H1 (cell line): Measurements from ENCODE around the gene CLEC7A. TPM values are rescaled to one million over a fixed set of nuclear protein-coding genes. Genes with fewer than 3 reads are reported as not detected.

Experiments
- CTCF ChIA-PET: fragments of 300-600 bp; sonication (Branson Sonifier 250); formaldehyde crosslinking; loops from one replicate; lab custom pipeline; 2021; ENCODE audit not compliant: partially characterized antibody; lab: Charles Lee
- POLR2A ChIA-PET: fragments of 300-600 bp; sonication (Branson Sonifier 250); formaldehyde crosslinking; loops from one replicate; lab custom pipeline; 2021; ENCODE audit warnings: inconsistent platforms; ENCODE audit not compliant: partially characterized antibody; lab: Charles Lee
- DNase-seq, 2 experiments: peaks; one replicate each; pipeline versions ENCODE4 v3.0.0 to v3.0.0-alpha.2; 2010 to 2022; ENCODE audit warnings: low spot score in 2 of 2, low read depth in 1 of 2, mixed read lengths in 1 of 2
- FAIRE-seq: peaks from 2 replicates; lab custom pipeline; 2011; peaks lifted over from hg19 to GRCh38; lab: Jason Lieb, UNC
- H2AFZ ChIP-seq: 2 replicates; pipeline ENCODE4 v1.8.1; 2012; ENCODE audit warnings: low read length, inconsistent platforms
- H2AK5ac ChIP-seq: 2 replicates; pipeline ENCODE4 v1.6.1; 2013; ENCODE audit warnings: low read depth, low read length
- H2BK120ac ChIP-seq: replicated peaks from 2 replicates; pipeline ENCODE3; 2013; ENCODE audit warnings: low read depth, low read length, inconsistent platforms
- H2BK12ac ChIP-seq: 2 replicates; pipeline ENCODE4 v1.6.1; 2013; ENCODE audit warnings: low read depth, low read length
- H2BK15ac ChIP-seq: 2 replicates; pipeline ENCODE4 v1.6.1; 2013; ENCODE audit warnings: low read length
- H2BK20ac ChIP-seq: 2 replicates; pipeline ENCODE4 v1.6.1; 2013; ENCODE audit warnings: low read length
- H2BK5ac ChIP-seq: 2 replicates; pipeline ENCODE4 v1.6.1; 2013; ENCODE audit warnings: low read depth, low read length
- H3K14ac ChIP-seq: 2 replicates; pipeline ENCODE4 v1.6.1; 2013; ENCODE audit warnings: inconsistent platforms; ENCODE audit not compliant: insufficient read length
- H3K18ac ChIP-seq: 2 replicates; pipeline ENCODE4 v1.6.1; 2013; ENCODE audit warnings: low read length; ENCODE audit errors: extremely low read depth
- H3K23ac ChIP-seq: 2 replicates; pipeline ENCODE4 v1.6.1; 2013; ENCODE audit warnings: inconsistent platforms; ENCODE audit not compliant: insufficient read length
- H3K23me2 ChIP-seq: 2 replicates; pipeline ENCODE4 v1.6.1; 2013; ENCODE audit warnings: low read depth, low read length
- H3K27ac ChIP-seq: 2 replicates; pipeline ENCODE4 v1.6.1; 2011; ENCODE audit warnings: low read depth, low read length, inconsistent platforms
- H3K27me3 ChIP-seq, 4 experiments: replicated peaks in 1 of 4; 1 replicate in 1 of 4; 2 replicates in 3 of 4; pipeline versions ENCODE4 v1.6.1 to v1.8.1; 2011 to 2013; ENCODE audit warnings: low read length in 3 of 4, mild to moderate bottlenecking in 3 of 4, inconsistent platforms in 2 of 4, mixed read lengths in 2 of 4, moderate library complexity in 1 of 4; ENCODE audit not compliant: control insufficient read depth in 3 of 4, insufficient read depth in 3 of 4; ENCODE audit errors: extremely low read depth in 1 of 4
- H3K36me3 ChIP-seq, 4 experiments: 2 replicates each; pipeline versions ENCODE4 v1.6.1 to v1.8.1; 2011 to 2013; ENCODE audit warnings: mild to moderate bottlenecking in 4 of 4, low read length in 3 of 4, moderate library complexity in 2 of 4, control low read depth in 1 of 4, inconsistent platforms in 1 of 4; ENCODE audit not compliant: insufficient read depth in 4 of 4, control insufficient read depth in 2 of 4
- H3K4ac ChIP-seq: replicated peaks from 2 replicates; pipeline ENCODE3; 2013; ENCODE audit warnings: low read length, low read depth, mixed read lengths, inconsistent platforms; ENCODE audit not compliant: insufficient read length
- H3K4me1 ChIP-seq, 4 experiments: replicated peaks in 1 of 4; 1 replicate in 1 of 4; 2 replicates in 3 of 4; pipeline versions ENCODE4 v1.6.1 to v1.8.1; 2011 to 2013; ENCODE audit warnings: low read length in 3 of 4, inconsistent platforms in 2 of 4, mixed read lengths in 1 of 4; ENCODE audit not compliant: insufficient read depth in 4 of 4, control insufficient read depth in 3 of 4
- H3K4me2 ChIP-seq, 2 experiments: 2 replicates each; pipeline versions ENCODE4 v1.6.1 to v1.8.1; 2011 to 2013; ENCODE audit warnings: low read depth in 2 of 2, low read length in 2 of 2, control low read depth in 1 of 2, inconsistent platforms in 1 of 2, mild to moderate bottlenecking in 1 of 2; ENCODE audit not compliant: insufficient read depth in 1 of 2
- H3K4me3 ChIP-seq, 4 experiments: fragments of 200-600, 300-600 bp in 1 of 4; sonication (generic), shearing (Covaris generic), sonication (Bioruptor Twin) in 1 of 4; 2 replicates each; pipeline versions ENCODE4 v1.5.1 to v1.8.1; 2011 to 2016; ENCODE audit warnings: low read length in 4 of 4, low read depth in 3 of 4, control low read depth in 2 of 4, inconsistent platforms in 2 of 4, mild to moderate bottlenecking in 2 of 4, mixed read lengths in 1 of 4, moderate library complexity in 1 of 4; ENCODE audit not compliant: insufficient read depth in 2 of 4; ENCODE audit errors: extremely low read depth in 1 of 4
- H3K56ac ChIP-seq: replicated peaks from 2 replicates; pipeline ENCODE3; 2013; ENCODE audit warnings: low read depth, mild to moderate bottlenecking, mixed read lengths, low read length, inconsistent platforms; ENCODE audit not compliant: insufficient read length
- H3K79me1 ChIP-seq: 2 replicates; pipeline ENCODE4 v1.6.1; 2013; ENCODE audit warnings: low read depth, low read length, control low read depth
- H3K79me2 ChIP-seq, 2 experiments: 2 replicates each; pipeline versions ENCODE4 v1.6.1 to v1.8.1; 2012 to 2013; ENCODE audit warnings: low read length in 2 of 2, mild to moderate bottlenecking in 2 of 2, inconsistent platforms in 1 of 2; ENCODE audit not compliant: insufficient read depth in 2 of 2, control insufficient read depth in 1 of 2
- H3K9ac ChIP-seq, 4 experiments: replicated peaks in 1 of 4; 1 replicate in 1 of 4; 2 replicates in 3 of 4; pipeline versions ENCODE4 v1.6.1 to v1.8.1; 2011 to 2013; ENCODE audit warnings: low read depth in 3 of 4, low read length in 3 of 4, control low read depth in 2 of 4, mild to moderate bottlenecking in 2 of 4, moderate library complexity in 2 of 4, inconsistent platforms in 1 of 4; ENCODE audit errors: extremely low read depth in 1 of 4
- H3K9me3 ChIP-seq, 2 experiments: 2 replicates each; pipeline versions ENCODE4 v1.6.1 to v1.8.1; 2012 to 2013; ENCODE audit warnings: mild to moderate bottlenecking in 2 of 2, moderate library complexity in 2 of 2, control low read depth in 1 of 2, inconsistent platforms in 1 of 2, low read depth in 1 of 2, low read length in 1 of 2, mixed read lengths in 1 of 2; ENCODE audit not compliant: insufficient read depth in 2 of 2
- H4K20me1 ChIP-seq, 2 experiments: replicated peaks in 1 of 2; 2 replicates each; pipeline versions ENCODE3 to v1.8.1; 2011 to 2013; ENCODE audit warnings: inconsistent platforms in 2 of 2, low read length in 2 of 2, mild to moderate bottlenecking in 1 of 2; ENCODE audit not compliant: insufficient read depth in 2 of 2, control insufficient read depth in 1 of 2
- H4K5ac ChIP-seq: 2 replicates; pipeline ENCODE4 v1.6.1; 2013; ENCODE audit warnings: low read length, low read depth, mixed read lengths, inconsistent platforms; ENCODE audit not compliant: insufficient read length
- H4K8ac ChIP-seq: 2 replicates; pipeline ENCODE4 v1.8.0; 2013; ENCODE audit warnings: mild to moderate bottlenecking, moderate library complexity, low read length, inconsistent platforms; ENCODE audit not compliant: insufficient read depth; ENCODE audit errors: extremely low read depth
- H4K91ac ChIP-seq: replicated peaks from 2 replicates; pipeline ENCODE3; 2013; ENCODE audit warnings: low read length, mixed read lengths, inconsistent platforms; ENCODE audit not compliant: insufficient read length
- ASH2L ChIP-seq: fragments of 200-600, 300-600 bp; sonication (generic); IDR thresholded peaks from one replicate; pipeline ENCODE4 v1.7.1; 2017; ENCODE audit warnings: low read length
- BCL11A ChIP-seq, 2 experiments: IDR thresholded peaks; one replicate each; pipeline ENCODE4 v1.6.1; 2011; ENCODE audit warnings: low read depth in 2 of 2, low read length in 2 of 2, mild to moderate bottlenecking in 2 of 2
- CHD1 ChIP-seq: IDR thresholded peaks from 2 replicates; pipeline ENCODE4 v1.6.1; 2012; ENCODE audit warnings: low read depth, low read length, improper control_type of control experiment
- CTBP2 ChIP-seq: IDR thresholded peaks from 2 replicates; pipeline ENCODE4 v1.7.0; 2011; ENCODE audit warnings: borderline replicate concordance, mild to moderate bottlenecking, moderate library complexity, mixed read lengths, low read length; ENCODE audit not compliant: insufficient read depth, insufficient read length
- EGR1 ChIP-seq: IDR thresholded peaks from 2 replicates; pipeline ENCODE4 v1.6.1; 2011; ENCODE audit warnings: low read depth, low read length, borderline replicate concordance
- EZH2 ChIP-seq: fragments of 200-600 bp; sonication (generic); IDR thresholded peaks from 2 replicates; pipeline ENCODE4 v1.7.1; 2012; ENCODE audit warnings: low read depth, mild to moderate bottlenecking, moderate library complexity, low read length, inconsistent platforms; ENCODE audit not compliant: severe bottlenecking
- JUND ChIP-seq: IDR thresholded peaks from 2 replicates; pipeline ENCODE4 v1.6.1; 2011; ENCODE audit warnings: mild to moderate bottlenecking, improper control_type of control experiment, low read length
- POU5F1 ChIP-seq: IDR thresholded peaks from 2 replicates; pipeline ENCODE4 v1.6.1; 2011; ENCODE audit warnings: low read depth, mild to moderate bottlenecking, low read length, moderate library complexity
- RAD21 ChIP-seq, 2 experiments: IDR thresholded peaks in 1 of 2; conservative IDR thresholded peaks in 1 of 2; 2 replicates each; pipeline ENCODE4 v1.6.1; 2011; ENCODE audit warnings: low read depth in 2 of 2, low read length in 2 of 2, improper control_type of control experiment in 1 of 2, inconsistent platforms in 1 of 2, mild to moderate bottlenecking in 1 of 2, moderate library complexity in 1 of 2
- RBBP5 ChIP-seq: IDR thresholded peaks from 2 replicates; pipeline ENCODE4 v1.7.1; 2012; ENCODE audit warnings: low read depth, mild to moderate bottlenecking, inconsistent platforms, low read length, moderate library complexity, borderline replicate concordance
- SIX5 ChIP-seq: IDR thresholded peaks from 2 replicates; pipeline ENCODE4 v1.6.1; 2011; ENCODE audit warnings: mild to moderate bottlenecking, low read depth, low read length
- USF2 ChIP-seq: IDR thresholded peaks from 2 replicates; pipeline ENCODE4 v1.6.1; 2011; ENCODE audit warnings: low read length, improper control_type of control experiment
- YY1 ChIP-seq: IDR thresholded peaks from 2 replicates; pipeline ENCODE4 v1.6.1; 2011; ENCODE audit warnings: low read depth, mild to moderate bottlenecking, low read length
- ZNF274 ChIP-seq: IDR thresholded peaks from 2 replicates; pipeline ENCODE4 v1.7.0; 2012; ENCODE audit warnings: low read length, borderline replicate concordance; ENCODE audit errors: extremely low read depth
- WGBS, 2 experiments: shearing (Covaris generic) in 1 of 2; methylation state at CpG; one replicate each; pipeline versions ENCODE4 v1.1.6 to v1.1.7; 2013 to 2015; ENCODE audit warnings: low lambda C conversion rate in 2 of 2, mixed read lengths in 2 of 2, inconsistent platforms in 1 of 2, low coverage in 1 of 2, missing lambda C conversion rate in 1 of 2; ENCODE audit not compliant: insufficient replicate concordance in 2 of 2, insufficient coverage in 1 of 2, insufficient read length in 1 of 2; ENCODE audit errors: extremely low coverage in 1 of 2, missing lambda C conversion rate in 1 of 2; 5-methylcytosine and 5-hydroxymethylcytosine counted together
- polyA plus RNA-seq, 7 experiments: library from polyadenylated mRNA; depleted of rRNA in 3 of 7; stranded (reverse) in 5 of 7; unstranded in 2 of 7; fragments of >200 nt in 5 of 7; fragments of 200-250 nt in 2 of 7; gene quantifications; 1 replicate in 5 of 7; 2 replicates in 1 of 7; 4 replicates in 1 of 7; pipeline versions ENCODE4 v1.2.1 to v1.2.3, GENCODE V29; 2011 to 2013; ENCODE audit warnings: missing spikeins in 2 of 7, mixed read lengths in 2 of 7
- total RNA-seq: library from RNA; stranded (reverse); fragmentation: NEBNext Ultra II Directional; extraction: Animal tissue kit (Norgen Biotek cat#: 25700); gene quantifications from 2 replicates; pipeline ENCODE4 v1.2.1, GENCODE V29; 2021

Gene CLEC7A
- total and polyA plus RNA-seq, 2 of the 8 experiments (the other 6 are each of a cell fraction or from before 2014, with no cell fraction given), result 0.09 to 0.15 TPM

GRCh38 chr12:10126413-10126812, 3.6 kb downstream of the CLEC7A start:
- 88% methylated on average over 1 of the region's 1 CpG; no CpG with 5 or more reads in 1 of the 2 experiments for WGBS, 2 experiments
- TF ChIP-seq RBBP5 (no peak), ZNF274 (no peak), POU5F1 (no peak), EZH2 (no peak), ASH2L (no peak), USF2 (no peak), RAD21 (IDR thresholded peaks at IDR 0.05 in 1 of 2, conservative IDR thresholded peaks at IDR 0.05 in 1 of 2; ENCODE audit: low read depth in 2 of 2, low read length in 2 of 2) (no peak), CHD1 (no peak), JUND (no peak), YY1 (no peak), SIX5 (no peak), CTBP2 (no peak), BCL11A (IDR thresholded peaks at IDR 0.05; ENCODE audit: low read depth in 2 of 2, low read length in 2 of 2) (no peak), EGR1 (no peak)

More at GRCh38 chr12:10126413-10126812, 3.6 kb downstream of the CLEC7A start:
- H2BK12ac ChIP-seq, result no peak overlapping the region
- ChIA-PET POLR2A (no interaction called here), CTCF (interaction anchor here (2.0 kb wide), 1 partner anchor 92 kb away, joined by 6 read pairs; no protein-coding TSS in a partner anchor)
- H3K4me1 ChIP-seq, result peaks cover 0 to 6% (median 2%) of the 10 kb centered on the region in 4 experiments; a peak in 3 of 7 replicates
- H2AFZ ChIP-seq, result no peak overlapping the region
- H4K8ac ChIP-seq, result no peak overlapping the region
- H2AK5ac ChIP-seq, result no peak overlapping the region
- no peak overlapping the region for H3K27ac ChIP-seq
- H3K79me2 ChIP-seq, result no peaks in the 10 kb centered on the region
- H2BK120ac ChIP-seq, result no peak overlapping the region
- no peaks in the 10 kb centered on the region for H3K27me3 ChIP-seq
- H4K5ac ChIP-seq, result no peak overlapping the region
- H4K91ac ChIP-seq, result no peak overlapping the region
- H2BK20ac ChIP-seq, result no peak overlapping the region
- no peak overlapping the region for H3K14ac ChIP-seq
- no peaks in the 10 kb centered on the region for H3K23me2 ChIP-seq
- H3K4ac ChIP-seq, result no peak overlapping the region
- no peaks in the 10 kb centered on the region for H3K79me1 ChIP-seq
- no peaks in the 10 kb centered on the region for H4K20me1 ChIP-seq
- no peak overlapping the region for H3K9ac ChIP-seq
- H3K9me3 ChIP-seq, result no peaks in the 10 kb centered on the region
- no peak overlapping the region for H3K23ac ChIP-seq
- no peaks in the 10 kb centered on the region for H3K36me3 ChIP-seq
- no peak for FAIRE-seq
- no peak for DNase-seq
- no peak overlapping the region for H3K4me3 ChIP-seq
- no peak overlapping the region for H2BK15ac ChIP-seq
- no peak overlapping the region for H3K4me2 ChIP-seq
- H2BK5ac ChIP-seq, result no peak overlapping the region
- no peak overlapping the region for H3K18ac ChIP-seq
- H3K56ac ChIP-seq, result no peak overlapping the region
